Measurements from ENCODE around the gene TBX19. TPM values are rescaled to one million over a fixed set of nuclear protein-coding genes. Genes with fewer than 3 reads are reported as not detected.

Gene TBX19
- total and polyA plus RNA-seq, 3 donors from 2014 or later, result 1.9 to 2.7 (median 2.7) TPM

GRCh38 chr1:168342572-168343280 lies 62.0 kb downstream of the TBX19 start:
- intact Hi-C loops (cut with DNase I; ENCODE audit: low total_unique reads), result no loop called here
- Histone ChIP-seq H3K27me3 (no peaks in the 10 kb centered on the region), H3K27ac (peak overlapping the region; percentile 60 to 62), H3K9me3 (no peaks in the 10 kb centered on the region), H3K36me3 (ENCODE audit: low read depth, missing control alignments) (no peaks in the 10 kb centered on the region), H3K4me3 (peak overlapping the region in 1 of 2 donors; percentile 30), H3K4me1 (peaks cover 8% of the 10 kb centered on the region)
- TF ChIP-seq, protein P1, sequence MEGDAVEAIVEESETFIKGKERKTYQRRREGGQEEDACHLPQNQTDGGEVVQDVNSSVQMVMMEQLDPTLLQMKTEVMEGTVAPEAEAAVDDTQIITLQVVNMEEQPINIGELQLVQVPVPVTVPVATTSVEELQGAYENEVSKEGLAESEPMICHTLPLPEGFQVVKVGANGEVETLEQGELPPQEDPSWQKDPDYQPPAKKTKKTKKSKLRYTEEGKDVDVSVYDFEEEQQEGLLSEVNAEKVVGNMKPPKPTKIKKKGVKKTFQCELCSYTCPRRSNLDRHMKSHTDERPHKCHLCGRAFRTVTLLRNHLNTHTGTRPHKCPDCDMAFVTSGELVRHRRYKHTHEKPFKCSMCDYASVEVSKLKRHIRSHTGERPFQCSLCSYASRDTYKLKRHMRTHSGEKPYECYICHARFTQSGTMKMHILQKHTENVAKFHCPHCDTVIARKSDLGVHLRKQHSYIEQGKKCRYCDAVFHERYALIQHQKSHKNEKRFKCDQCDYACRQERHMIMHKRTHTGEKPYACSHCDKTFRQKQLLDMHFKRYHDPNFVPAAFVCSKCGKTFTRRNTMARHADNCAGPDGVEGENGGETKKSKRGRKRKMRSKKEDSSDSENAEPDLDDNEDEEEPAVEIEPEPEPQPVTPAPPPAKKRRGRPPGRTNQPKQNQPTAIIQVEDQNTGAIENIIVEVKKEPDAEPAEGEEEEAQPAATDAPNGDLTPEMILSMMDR (IDR thresholded peaks at IDR 0.05), result peak; percentile 78 to 89 (median 79)
- TF ChIP-seq POLR2A (IDR thresholded peaks at IDR 0.05), result no peak
- DNase-seq, result peak; percentile 95
- 6 to 10% methylated on average over 21 of the region's 21 CpGs for WGBS, 2 donors

- no peaks in the 10 kb centered on the region for H3K36me3 ChIP-seq (ENCODE audit: low read depth, missing control alignments)
- intact Hi-C loops (cut with DNase I; ENCODE audit: low total_unique reads), result no loop called here
- no peaks in the 10 kb centered on the region for H3K27me3 ChIP-seq
- 62 to 73% methylated on average over 6 of the region's 6 CpGs for WGBS, 2 donors
- H3K9me3 ChIP-seq, result no peaks in the 10 kb centered on the region
- DNase-seq, result no peak
- no peak overlapping the region for H3K4me3 ChIP-seq
- TF ChIP-seq, protein P1 (IDR thresholded peaks at IDR 0.05), result no peak
- TF ChIP-seq POLR2A (IDR thresholded peaks at IDR 0.05), result no peak
- H3K27ac ChIP-seq, result no peak overlapping the region
- peaks cover 8% of the 10 kb centered on the region for H3K4me1 ChIP-seq
Observed at GRCh38 chr1:168343566-168343965, 62.9 kb downstream of the TBX19 start.

- intact Hi-C loops (cut with DNase I; ENCODE audit: low total_unique reads), result no loop called here
- TF ChIP-seq POLR2A (IDR thresholded peaks at IDR 0.05), result no peak
- TF ChIP-seq, protein P1 (IDR thresholded peaks at IDR 0.05), result no peak
- no peaks in the 10 kb centered on the region for H3K36me3 ChIP-seq (ENCODE audit: low read depth, missing control alignments)
- H3K4me3 ChIP-seq, result no peak overlapping the region
- no peak overlapping the region for H3K27ac ChIP-seq
- no peaks in the 10 kb centered on the region for H3K9me3 ChIP-seq
- WGBS, 2 donors, result 86 to 87% methylated on average over 4 of the region's 4 CpGs
- H3K27me3 ChIP-seq, result no peaks in the 10 kb centered on the region
- no peak for DNase-seq
- H3K4me1 ChIP-seq, result peaks cover 8% of the 10 kb centered on the region
Observed at GRCh38 chr1:168344517-168344916, 63.8 kb downstream of the TBX19 start.

DNA sequence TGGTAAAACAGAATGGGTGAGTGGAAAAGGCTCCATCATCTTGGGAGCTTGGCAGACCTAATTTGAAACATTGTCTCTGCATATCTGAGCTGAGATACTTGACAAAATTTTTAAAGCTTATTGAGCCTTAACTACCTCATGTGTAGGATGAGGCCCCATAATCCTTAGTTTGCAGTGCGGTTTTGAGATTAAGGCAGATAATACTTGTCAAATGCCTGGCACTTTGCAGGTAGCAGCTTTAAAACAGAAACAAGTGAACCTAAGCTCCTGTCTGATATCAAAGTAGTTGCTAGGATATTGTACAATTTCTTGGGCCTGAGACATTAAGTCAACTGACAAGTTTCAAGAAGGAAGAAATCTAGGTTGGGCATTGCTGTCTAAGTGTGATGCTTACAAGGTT lies 65.3 kb downstream of the TBX19 start:
- Histone ChIP-seq H3K27me3 (no peaks in the 10 kb centered on the region), H3K27ac (no peak overlapping the region), H3K9me3 (no peaks in the 10 kb centered on the region), H3K4me1 (peaks cover 8% of the 10 kb centered on the region), H3K36me3 (ENCODE audit: low read depth, missing control alignments) (no peaks in the 10 kb centered on the region), H3K4me3 (no peak overlapping the region)
- DNase-seq, result no peak
- intact Hi-C loops (cut with DNase I; ENCODE audit: low total_unique reads), result no loop called here
- 68 to 71% methylated on average over 1 of the region's 1 CpG for WGBS, 2 donors
- TF ChIP-seq, protein P1 (IDR thresholded peaks at IDR 0.05), result no peak
- no peak for TF ChIP-seq POLR2A (IDR thresholded peaks at IDR 0.05)

- 93 to 95% methylated on average over 1 of the region's 1 CpG for WGBS, 2 donors
- intact Hi-C loops (cut with DNase I; ENCODE audit: low total_unique reads), result no loop called here
- no peaks in the 10 kb centered on the region for H3K27me3 ChIP-seq
Observed at GRCh38 chr1:168347630-168348029, 67.0 kb downstream of the TBX19 start.

More at GRCh38 chr1:168347630-168348029, 67.0 kb downstream of the TBX19 start:
- TF ChIP-seq POLR2A (IDR thresholded peaks at IDR 0.05), result no peak
- TF ChIP-seq, protein P1 (IDR thresholded peaks at IDR 0.05), result no peak
- no peak for DNase-seq
- Histone ChIP-seq H3K36me3 (ENCODE audit: low read depth, missing control alignments) (no peaks in the 10 kb centered on the region), H3K27ac (no peak overlapping the region), H3K9me3 (no peaks in the 10 kb centered on the region), H3K4me3 (no peak overlapping the region), H3K4me1 (peaks cover 8% of the 10 kb centered on the region)

All from testis (tissue), 3 donors.